GM18861 (cell line): ENCODE measurements around the gene CILP2.

Source experiments
- ATAC-seq: cut with Tn5 transposase; IDR thresholded peaks from one replicate; pipeline ENCODE4 v1.9.1; 2021; ENCODE audit not compliant: unreplicated experiment

The CILP2 gene

DNA sequence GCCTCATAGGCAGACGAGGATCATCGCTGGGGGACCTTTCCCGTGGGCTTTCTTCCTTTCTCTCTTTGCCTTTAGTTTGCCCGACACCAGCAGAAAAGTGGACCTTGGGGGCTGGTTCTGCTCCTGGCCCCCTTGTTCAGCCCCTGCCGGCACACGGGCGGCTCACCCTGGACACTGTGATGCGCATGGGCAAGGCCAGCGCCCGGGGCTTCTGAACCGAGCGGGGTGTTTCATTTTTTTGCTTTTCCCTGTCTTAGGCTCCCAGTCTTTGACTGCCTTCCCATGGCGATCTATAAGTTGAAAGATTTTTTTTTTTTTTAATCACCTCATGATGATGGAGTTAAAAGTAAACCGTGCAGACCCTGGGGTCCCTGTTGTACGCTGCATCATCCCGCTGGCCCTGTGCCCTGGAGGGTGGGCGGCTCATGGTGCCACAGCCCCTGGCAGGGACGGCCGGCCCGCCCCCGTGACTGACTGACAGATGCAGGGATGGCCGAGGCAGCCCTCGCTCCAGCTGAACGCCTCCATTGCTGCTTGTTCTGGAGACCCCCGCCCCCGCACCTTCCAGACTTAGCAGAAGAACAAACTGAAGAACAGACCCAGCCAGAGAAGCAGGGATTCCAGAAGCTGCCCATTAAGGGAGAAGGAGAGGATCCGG lies 32.3 kb upstream of the CILP2 start:
- no peak for ATAC-seq

DNA sequence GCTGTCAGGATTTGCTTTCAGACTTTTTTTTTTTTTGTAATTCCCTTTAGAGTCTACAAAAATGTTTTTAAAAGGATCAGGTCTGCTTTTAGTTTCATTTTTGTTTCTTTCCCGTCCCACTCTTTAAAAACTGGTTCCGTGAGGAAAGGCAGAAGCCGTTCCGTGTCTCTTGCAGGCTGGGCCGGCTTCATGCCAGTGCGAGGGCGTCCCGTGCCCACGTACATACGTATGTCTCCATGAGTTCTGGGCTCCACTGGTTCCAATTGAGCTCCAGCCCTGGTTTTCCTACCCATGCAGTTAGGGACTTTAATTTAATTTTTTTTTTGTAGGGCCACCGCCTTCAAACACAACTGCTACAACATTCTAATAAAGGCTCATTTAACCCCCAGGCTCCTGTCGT lies 31.5 kb upstream of the CILP2 start:
- ATAC-seq: no peak

DNA sequence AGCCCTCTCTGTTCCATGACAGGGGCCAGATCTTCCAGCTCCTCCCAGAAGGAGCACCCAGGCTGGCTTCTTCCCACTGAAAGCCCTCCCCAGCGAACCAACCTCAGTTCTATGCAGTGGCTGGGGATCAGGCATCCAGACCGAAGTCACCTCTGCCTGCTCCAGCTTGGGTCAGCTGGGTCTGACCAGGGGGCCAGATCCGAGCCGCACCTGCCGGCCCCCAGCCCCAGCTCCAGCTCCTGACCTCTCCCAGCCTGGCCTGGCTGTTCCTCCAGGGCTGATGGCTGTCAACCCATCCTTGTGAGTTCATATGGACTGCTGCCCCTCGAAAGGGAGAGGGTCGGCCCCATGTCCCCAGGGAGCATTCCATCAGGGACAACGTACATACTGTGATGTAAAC lies 30.7 kb upstream of the CILP2 start:
- ATAC-seq: no peak

DNA sequence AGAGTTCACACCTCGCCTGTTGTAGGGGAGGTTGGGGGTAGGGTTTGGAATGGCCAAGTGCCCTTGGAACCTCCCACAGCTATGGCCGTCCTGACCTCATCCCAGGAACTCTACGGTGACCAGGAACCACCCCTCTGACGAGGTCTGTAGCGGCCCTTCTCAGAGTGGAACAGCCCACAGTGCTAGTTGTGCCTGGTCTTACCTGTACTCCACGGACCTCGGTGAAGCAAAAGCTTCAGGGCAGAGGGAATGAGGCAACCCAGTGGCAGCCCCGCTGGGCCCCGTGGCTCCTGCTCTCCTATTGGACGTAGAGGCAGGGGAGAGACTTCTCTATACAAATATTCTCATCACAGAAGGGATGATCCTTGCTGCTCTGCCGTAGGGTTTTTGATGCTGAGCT lies 29.8 kb upstream of the CILP2 start:
- no peak for ATAC-seq

DNA sequence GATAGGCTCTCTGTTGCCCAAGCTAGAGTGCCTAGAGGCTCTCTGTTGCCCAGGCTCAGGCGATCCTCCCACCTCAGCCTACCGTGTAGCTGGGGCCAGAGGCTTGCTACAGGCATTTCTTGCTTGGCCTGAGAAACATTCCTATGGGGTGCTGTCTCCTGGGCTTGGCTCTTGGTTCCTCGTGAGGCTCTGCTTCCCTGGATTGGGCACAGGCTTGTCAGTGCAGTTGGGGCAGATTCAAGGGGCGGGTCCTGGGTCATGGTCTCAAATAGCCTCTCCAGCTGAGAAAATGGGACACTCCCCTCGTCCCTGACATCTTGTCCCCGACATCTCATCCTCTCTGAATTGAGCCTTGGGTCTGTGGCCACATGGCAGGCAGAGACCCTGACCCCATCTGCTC lies 27.6 kb upstream of the CILP2 start:
- ATAC-seq: no peak

DNA sequence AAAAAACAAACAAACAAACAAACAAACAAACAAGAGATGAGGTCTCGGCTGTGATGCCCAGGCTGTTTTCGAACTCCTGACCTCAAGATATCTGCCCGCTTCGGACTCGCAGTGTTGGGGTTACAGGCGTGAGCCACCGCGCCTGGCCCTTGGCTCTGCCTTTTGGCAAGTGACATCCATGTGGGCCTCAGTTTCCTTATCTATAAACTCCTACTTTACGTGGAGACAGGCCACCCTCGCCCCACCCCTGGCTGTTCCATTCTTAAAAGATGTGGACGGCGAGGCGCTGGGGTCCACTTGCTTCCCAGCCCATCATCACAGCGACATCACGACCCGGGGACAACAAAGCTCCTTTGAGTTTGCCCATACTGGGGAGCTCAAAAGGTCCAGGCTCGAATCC lies 24.4 kb upstream of the CILP2 start:
- ATAC-seq: no peak

DNA sequence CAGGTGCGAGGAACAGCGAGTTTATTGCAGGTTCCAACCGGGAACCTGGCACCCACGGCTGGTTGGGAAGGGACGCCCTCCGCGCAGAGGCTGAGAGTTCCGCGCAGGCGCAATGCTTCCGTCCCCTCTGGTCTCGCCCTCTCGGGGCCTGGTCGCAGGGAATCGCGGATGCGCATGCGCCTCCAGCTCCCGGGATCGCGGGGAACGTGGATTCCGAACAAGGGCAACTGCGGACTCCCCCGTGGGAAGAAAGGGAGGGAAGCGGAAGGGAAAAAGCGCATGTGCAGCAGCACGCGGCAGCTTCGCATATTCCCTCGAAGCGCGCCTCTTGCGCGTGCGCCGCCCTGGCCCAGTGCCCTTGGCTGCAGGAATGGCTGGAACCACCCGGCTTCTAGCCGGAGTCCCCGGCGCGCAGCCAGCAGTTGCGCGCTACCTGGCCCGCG lies 23.8 kb upstream of the CILP2 start:
- ATAC-seq: no peak

DNA sequence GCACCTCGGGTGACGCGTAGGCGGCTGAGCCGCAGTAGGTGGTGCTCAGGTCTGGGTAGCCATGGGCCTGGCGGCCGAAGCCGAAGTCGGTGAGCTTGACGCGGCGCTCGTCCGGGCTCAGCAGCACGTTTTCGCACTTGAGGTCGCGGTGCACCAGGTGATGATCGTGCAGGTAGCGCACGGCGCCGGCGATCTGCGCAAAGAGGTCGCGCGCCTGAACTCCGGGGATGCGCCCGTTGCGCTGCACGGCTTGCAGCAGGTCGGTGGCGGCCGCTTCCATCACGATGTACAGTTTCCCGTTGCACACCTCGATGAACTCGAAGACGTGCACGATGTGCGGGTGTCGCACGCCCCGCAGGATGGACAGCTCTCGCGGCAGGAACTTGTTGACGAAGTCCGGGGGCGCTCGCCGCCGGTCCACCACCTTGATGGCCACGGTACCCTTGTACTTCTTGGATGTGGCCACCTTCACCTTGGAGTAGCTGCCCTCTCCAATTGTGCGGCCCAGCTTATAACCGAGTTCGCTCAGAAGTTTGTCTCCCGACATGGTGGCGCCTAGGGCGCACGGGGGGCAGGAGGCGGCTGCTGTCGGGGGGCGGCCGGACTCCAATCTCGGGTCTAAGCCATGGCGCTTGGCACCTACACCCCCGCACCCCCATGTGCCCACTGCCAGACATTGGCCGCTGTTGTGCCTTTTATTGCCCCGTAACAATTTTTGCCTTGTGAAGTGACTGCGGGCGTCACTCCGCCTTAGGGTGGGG lies 23.0 kb upstream of the CILP2 start, which contains the start of gene TSSK6:
TSS of gene TSSK6 (minus strand) at position 668 of the 761 bp plus-strand sequence. CDS start at position 547, 121 bp downstream.
- no peak for ATAC-seq

DNA sequence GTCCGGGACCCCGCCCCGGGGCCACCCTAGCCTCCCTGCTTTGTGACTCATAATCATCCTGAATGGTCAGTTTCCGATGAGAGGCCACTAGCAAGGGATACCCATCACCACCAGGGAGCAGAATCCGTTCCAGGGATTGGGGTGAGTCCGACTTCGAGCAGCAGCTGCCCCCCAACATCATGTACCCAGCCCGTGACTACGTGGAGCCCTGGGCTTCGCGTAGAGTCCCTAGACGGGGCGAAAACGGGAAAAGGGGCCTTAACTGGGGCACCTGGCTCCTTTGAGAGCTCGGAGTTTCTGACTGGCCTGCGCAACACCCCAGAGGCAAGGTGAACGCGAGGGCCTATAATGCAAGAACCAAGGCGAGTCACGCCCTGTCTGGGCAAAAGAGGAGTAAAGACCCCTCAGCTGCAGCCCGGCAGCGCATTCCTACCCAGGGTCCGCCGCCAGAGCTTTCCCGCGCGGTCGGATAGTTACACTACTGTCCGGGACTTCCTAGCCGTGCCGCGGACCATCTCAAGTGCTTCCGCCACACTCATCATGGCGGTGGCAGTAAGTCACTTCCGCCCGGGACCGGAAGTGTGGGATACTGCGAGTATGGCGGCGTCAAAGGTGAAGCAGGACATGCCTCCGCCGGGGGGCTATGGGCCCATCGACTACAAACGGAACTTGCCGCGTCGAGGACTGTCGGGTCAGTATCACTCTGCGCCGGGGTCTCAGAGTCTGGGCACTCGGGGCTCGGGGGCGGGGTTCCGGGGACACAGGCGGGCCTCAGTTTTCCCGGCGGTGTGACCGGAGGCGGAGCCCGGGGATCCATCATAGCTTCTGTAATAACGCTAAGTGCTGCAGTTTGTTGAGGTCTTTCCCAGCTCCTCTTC lies 22.2 kb upstream of the CILP2 start, which contains the start of gene NDUFA13:
TSS of gene NDUFA13 (plus strand) at position 584 of the 878 bp plus-strand sequence. CDS start at position 598, 14 bp downstream.
- peak; percentile 82 for ATAC-seq

DNA sequence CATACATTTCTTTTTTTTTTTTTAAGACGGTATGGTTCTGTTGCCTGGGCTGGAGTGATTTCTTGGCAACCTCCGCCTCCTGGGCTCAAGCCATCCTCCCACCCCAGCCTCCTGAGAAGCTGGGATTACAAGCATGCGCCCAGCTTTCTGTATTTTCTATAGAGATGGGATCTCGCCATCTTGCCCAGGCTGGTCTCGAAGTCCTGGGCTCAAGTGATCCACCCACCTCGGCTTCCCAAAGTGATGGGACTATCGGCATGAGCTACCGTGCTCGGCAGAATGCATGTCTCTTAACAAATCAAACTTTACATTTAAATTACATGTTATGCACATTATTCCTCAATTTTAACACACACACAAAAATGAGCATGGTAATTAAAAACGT lies 20.8 kb upstream of the CILP2 start:
- no peak for ATAC-seq

DNA sequence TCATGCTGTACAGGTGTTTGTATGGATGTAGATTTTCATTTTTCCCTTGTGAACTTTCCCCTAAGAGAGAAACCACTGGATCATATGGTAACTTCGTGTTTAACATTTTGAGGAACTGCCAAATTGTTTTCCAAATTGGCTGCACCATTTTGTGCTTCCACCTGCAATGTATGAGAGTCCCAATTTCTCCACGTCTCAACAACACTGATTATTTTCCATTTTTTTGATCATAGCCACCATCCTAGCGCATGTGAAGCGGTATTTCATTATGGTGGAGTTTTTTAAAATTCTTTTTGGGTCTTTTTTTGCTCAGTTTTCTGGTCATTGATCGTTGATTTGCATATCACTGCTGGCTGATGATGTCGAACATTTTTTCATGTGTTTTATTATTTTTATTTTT lies 17.1 kb upstream of the CILP2 start:
- ATAC-seq: no peak

DNA sequence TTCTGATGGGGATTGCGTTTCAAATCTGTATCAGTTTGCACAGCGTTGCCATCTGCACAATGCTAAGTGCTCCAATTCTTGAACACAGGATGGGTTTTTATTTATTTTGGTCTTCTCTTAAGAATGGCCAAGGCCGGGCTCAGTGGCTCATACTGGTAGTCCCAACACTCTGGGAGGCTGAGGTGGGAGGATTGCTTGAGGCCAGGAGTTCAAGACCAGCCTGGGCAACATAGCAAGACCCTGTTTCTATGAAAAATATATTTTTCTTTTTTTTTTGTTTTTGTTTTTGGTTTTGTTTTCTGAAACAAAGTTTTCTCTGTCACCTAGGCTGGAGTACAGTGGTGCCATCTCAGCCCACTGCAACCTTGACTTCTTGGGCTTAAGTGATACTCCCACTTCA lies 14.9 kb upstream of the CILP2 start:
- no peak for ATAC-seq

DNA sequence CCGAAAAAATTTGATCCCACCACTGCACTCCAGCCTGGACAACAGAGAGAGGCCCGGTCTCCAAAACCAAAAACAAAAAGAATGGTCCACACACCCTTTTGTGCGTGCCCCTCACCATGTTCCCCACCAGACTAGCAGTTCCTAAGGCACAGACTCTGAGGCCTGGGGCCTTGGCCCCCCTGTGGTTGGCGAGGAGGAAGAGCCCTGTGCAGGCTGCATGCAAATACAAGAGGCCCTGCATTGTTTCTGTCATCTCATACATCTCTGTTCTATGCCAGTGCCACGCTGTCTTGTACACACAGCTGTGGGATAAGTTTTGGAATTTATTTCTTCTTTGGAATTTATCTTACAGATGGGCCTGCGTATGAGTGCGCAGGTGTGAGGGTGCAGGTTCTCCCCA lies 14.0 kb upstream of the CILP2 start:
- ATAC-seq: peak; percentile 53

DNA sequence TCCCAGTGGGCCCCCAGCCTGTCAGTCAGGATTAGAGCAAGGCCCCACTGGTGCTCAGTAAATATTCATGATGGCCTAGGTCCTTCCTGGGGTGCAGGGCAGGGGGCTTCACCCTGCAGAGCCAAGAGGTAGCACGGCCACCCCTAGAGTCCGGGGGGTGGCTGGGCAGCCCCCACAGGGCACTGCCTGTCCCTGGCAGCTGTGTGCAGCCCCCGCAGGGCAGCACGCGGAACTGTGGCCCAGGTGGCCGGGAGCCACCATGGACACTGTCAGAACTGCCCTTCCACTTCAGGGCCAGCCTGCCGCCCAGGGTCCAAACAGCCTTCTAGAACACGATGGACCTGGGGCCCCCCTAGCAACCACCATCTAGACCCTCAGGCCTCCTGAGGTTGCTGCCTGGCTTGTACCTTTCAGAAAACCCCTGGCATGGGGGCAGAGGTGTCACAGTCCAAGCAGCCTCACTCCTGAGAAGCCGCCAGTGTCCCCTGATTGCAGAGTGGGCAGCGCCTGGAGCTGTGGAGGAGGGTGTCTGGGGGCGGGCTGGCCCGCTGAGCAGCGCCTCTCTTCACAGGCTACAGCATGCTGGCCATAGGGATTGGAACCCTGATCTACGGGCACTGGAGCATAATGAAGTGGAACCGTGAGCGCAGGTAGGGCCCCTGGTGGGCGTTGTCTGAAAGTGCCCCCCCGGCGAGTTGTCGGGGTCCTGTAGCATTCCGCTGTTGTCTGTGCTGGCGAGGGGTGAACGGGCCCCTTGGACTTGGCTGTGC lies 12.3 kb upstream of the CILP2 start:
- ATAC-seq: no peak

DNA sequence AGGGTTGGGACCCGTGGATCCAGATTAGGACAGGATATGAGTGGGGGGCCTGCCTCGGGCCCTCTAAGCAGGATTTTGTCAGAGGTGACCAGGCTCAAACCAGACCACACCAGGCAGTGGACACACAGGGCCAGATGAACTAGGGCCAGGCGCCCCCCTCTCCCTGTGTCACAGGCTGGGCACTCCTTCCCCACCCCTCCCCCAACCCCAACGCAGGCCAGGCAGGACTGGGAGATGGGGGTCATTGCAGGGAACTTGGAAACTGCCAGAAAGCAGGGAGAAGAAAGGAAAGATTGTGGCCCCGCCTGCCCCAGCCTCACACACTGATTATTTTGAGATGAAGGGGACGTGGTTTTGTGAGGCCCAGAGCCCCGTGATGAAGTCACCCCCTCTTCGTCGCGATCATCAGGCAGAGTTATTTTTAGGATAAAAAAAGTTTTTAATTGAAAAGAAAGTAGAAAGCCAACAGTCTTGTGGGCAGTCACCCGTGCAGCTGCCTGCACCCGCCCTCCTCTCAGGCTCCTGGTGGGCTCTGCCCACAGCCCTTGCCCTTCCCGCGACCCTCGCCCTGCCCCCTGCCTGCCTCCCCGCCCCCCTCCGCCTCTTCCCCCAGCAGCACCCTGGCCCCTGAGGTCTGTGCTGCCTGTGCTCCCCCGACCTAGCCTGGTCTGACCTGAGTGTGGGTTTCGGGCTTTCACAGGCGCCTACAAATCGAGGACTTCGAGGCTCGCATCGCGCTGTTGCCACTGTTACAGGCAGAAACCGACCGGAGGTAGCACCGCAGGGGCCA lies 11.3 kb upstream of the CILP2 start:
- ATAC-seq: no peak

DNA sequence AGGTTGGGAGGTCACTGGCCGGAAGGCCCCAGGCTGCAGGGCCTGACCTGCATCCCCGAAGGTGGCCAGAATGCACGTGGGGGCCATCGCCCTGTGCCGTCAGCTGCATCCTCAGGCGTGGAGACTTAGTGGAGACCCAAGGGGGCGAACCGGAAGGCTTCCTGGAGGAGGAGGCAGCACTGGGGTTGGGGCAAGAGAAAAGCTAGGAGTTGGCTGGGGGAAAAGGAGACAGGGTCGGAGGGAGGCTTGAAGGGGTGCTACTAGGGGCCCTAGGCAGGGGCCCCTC lies 10.8 kb upstream of the CILP2 start:
- ATAC-seq: no peak

DNA sequence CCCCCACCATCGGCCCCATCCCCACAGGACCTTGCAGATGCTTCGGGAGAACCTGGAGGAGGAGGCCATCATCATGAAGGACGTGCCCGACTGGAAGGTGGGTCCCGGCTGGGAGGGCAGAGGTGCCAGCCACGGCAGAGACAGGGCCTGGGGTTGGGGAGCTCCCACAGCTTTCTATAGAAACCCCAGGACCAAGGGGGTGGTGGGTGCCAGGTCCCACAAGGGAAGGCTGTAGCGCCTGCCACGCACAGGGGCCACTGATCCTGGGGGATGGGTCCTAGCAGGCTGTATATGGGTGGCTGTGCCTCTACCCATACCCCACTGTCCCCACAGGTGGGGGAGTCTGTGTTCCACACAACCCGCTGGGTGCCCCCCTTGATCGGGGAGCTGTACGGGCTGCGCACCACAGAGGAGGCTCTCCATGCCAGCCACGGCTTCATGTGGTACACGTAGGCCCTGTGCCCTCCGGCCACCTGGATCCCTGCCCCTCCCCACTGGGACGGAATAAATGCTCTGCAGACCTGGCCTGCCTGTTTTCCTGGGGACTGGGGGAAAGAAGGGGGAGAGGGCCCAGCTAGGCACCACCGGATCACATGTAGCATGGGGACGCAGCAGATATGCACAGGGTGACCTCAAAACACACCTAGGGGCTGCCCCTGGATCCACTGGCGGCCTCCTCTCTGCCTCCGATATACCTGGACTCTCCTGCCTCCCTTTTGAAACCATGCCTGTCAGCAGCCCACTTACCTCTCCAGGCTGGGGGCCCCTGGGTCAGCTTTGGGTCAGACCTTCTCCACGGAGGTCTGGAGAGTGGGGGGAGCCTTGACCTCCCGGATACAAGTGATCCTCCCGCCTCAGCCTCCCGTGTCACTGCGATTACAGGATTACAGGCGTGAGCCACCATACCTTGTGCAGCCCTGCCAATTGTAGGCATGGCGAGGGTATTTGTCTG lies 10.1 kb upstream of the CILP2 start:
- no peak for ATAC-seq

DNA sequence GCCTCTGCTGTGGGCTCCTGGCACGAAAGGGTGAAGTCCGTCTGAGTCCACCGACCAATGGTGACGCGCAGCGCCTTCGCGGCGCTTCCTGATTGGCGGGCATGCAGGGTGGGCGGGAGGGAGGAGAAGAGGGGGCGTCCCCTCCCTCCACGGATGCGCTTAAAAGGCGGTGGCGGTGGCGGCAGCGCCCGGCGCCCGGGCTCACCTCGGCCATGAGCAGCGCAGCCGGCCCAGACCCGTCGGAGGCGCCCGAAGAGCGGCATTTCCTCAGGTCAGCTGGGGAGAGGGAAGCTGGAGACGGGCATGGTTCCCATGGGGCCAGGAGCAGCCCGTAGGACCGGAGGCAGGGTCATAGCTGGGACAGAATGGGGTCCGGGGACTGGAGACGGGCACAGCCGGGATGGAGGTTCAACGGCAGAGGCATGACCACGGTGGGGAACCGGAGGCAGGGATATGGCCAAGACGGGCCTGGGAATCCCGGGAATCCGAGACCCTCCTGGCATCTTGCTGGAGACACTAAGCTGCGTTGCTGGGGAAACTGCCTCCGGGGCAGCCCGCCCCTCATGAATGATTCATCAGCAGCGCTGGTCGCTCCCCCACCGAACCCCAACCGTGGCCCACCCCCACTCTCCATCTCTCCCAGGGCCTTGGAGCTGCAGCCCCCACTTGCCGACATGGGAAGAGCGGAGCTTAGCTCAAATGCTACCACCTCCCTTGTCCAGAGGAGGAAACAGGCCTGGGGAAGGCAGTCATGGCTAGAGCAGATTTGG lies 9.2 kb upstream of the CILP2 start, which contains the start of gene YJEFN3:
TSS of gene YJEFN3 (plus strand) at position 191 of the 770 bp plus-strand sequence. CDS start at position 213, 22 bp downstream.
- ATAC-seq: no peak
